BLaER1 (cell line): ENCODE data around the gene PCDH15.

ENCODE experiments used
- H3K27ac ChIP-seq: shearing (Covaris generic); formaldehyde crosslinking; 2 replicates; pipeline ENCODE4 v1.8.1; 2022
- H3K27me3 ChIP-seq: shearing (Covaris generic); formaldehyde crosslinking; 2 replicates; pipeline ENCODE4 v1.8.1; 2022
- H3K36me3 ChIP-seq: shearing (Covaris generic); formaldehyde crosslinking; 2 replicates; pipeline ENCODE4 v1.8.1; 2022
- H3K4me1 ChIP-seq: shearing (Covaris generic); formaldehyde crosslinking; 2 replicates; pipeline ENCODE4 v1.8.1; 2022
- H3K4me2 ChIP-seq: shearing (Covaris generic); formaldehyde crosslinking; 2 replicates; pipeline ENCODE4 v1.8.1; 2022
- H3K4me3 ChIP-seq: shearing (Covaris generic); formaldehyde crosslinking; 2 replicates; pipeline ENCODE4 v1.8.1; 2022
- H3K9ac ChIP-seq: shearing (Covaris generic); formaldehyde crosslinking; 2 replicates; pipeline ENCODE4 v1.8.1; 2022
- H3K9me3 ChIP-seq: shearing (Covaris generic); formaldehyde crosslinking; 2 replicates; pipeline ENCODE4 v1.8.1; 2022
- H4K20me1 ChIP-seq: shearing (Covaris generic); formaldehyde crosslinking; 2 replicates; pipeline ENCODE4 v1.8.1; 2022
- Cebpa-rat ChIP-seq: shearing (Covaris generic); IDR thresholded peaks from 2 replicates; pipeline ENCODE4 v1.8.1; 2022

The PCDH15 gene

GRCh38 chr10:54797636-54798321 lies 3.3 kb downstream of the PCDH15 start:
- Histone ChIP-seq H3K4me1 (no peaks in the 10 kb centered on the region), H3K4me2 (no peak overlapping the region), H3K36me3 (no peaks in the 10 kb centered on the region), H3K27me3 (no peaks in the 10 kb centered on the region), H3K9me3 (no peaks in the 10 kb centered on the region), H3K4me3 (no peak overlapping the region), H3K9ac (no peak overlapping the region), H3K27ac (no peak overlapping the region), H4K20me1 (no peaks in the 10 kb centered on the region)
- TF ChIP-seq Cebpa-rat, result no peak

GRCh38 chr10:54796881-54797280 lies 4.2 kb downstream of the PCDH15 start:
- TF ChIP-seq Cebpa-rat, result no peak

GRCh38 chr10:54776622-54777021 lies 24.4 kb downstream of the PCDH15 start:
- H3K36me3 ChIP-seq, result no peaks in the 10 kb centered on the region
- H3K4me3 ChIP-seq, result no peak overlapping the region
- no peaks in the 10 kb centered on the region for H3K4me1 ChIP-seq
- H3K4me2 ChIP-seq, result no peak overlapping the region
- no peaks in the 10 kb centered on the region for H4K20me1 ChIP-seq
- H3K27ac ChIP-seq, result no peak overlapping the region
- H3K27me3 ChIP-seq, result no peaks in the 10 kb centered on the region
- no peaks in the 10 kb centered on the region for H3K9me3 ChIP-seq
- no peak for TF ChIP-seq Cebpa-rat
- H3K9ac ChIP-seq, result no peak overlapping the region

More at GRCh38 chr10:54796881-54797280, 4.2 kb downstream of the PCDH15 start:
- H3K9ac ChIP-seq, result no peak overlapping the region
- H3K4me3 ChIP-seq, result no peak overlapping the region
- no peaks in the 10 kb centered on the region for H3K9me3 ChIP-seq
- no peaks in the 10 kb centered on the region for H3K4me1 ChIP-seq
- H3K4me2 ChIP-seq, result no peak overlapping the region
- no peaks in the 10 kb centered on the region for H4K20me1 ChIP-seq
- H3K27ac ChIP-seq, result no peak overlapping the region
- no peaks in the 10 kb centered on the region for H3K27me3 ChIP-seq
- H3K36me3 ChIP-seq, result no peaks in the 10 kb centered on the region

GRCh38 chr10:54772468-54773122 lies 28.4 kb downstream of the PCDH15 start:
- Histone ChIP-seq H3K4me2 (no peak overlapping the region), H4K20me1 (no peaks in the 10 kb centered on the region), H3K27ac (no peak overlapping the region), H3K9ac (no peak overlapping the region), H3K4me3 (no peak overlapping the region), H3K27me3 (no peaks in the 10 kb centered on the region), H3K9me3 (no peaks in the 10 kb centered on the region), H3K4me1 (no peaks in the 10 kb centered on the region), H3K36me3 (no peaks in the 10 kb centered on the region)
- no peak for TF ChIP-seq Cebpa-rat

GRCh38 chr10:54769051-54769450 lies 32.0 kb downstream of the PCDH15 start:
- Histone ChIP-seq H3K4me2 (no peak overlapping the region), H3K27me3 (no peaks in the 10 kb centered on the region), H3K36me3 (no peaks in the 10 kb centered on the region), H3K27ac (no peak overlapping the region), H3K9ac (no peak overlapping the region), H3K4me3 (no peak overlapping the region), H3K9me3 (no peaks in the 10 kb centered on the region), H3K4me1 (no peaks in the 10 kb centered on the region), H4K20me1 (no peaks in the 10 kb centered on the region)
- TF ChIP-seq Cebpa-rat, result no peak

- no peak for TF ChIP-seq Cebpa-rat
- no peaks in the 10 kb centered on the region for H3K36me3 ChIP-seq
- no peaks in the 10 kb centered on the region for H3K4me1 ChIP-seq
- H3K4me3 ChIP-seq, result no peak overlapping the region
- H3K4me2 ChIP-seq, result no peak overlapping the region
- H3K9me3 ChIP-seq, result no peaks in the 10 kb centered on the region
- no peaks in the 10 kb centered on the region for H4K20me1 ChIP-seq
- H3K27me3 ChIP-seq, result no peaks in the 10 kb centered on the region
- no peak overlapping the region for H3K9ac ChIP-seq
- no peak overlapping the region for H3K27ac ChIP-seq
Observed at GRCh38 chr10:54758791-54759190, 42.2 kb downstream of the PCDH15 start.

GRCh38 chr10:54749623-54750022 lies 51.4 kb downstream of the PCDH15 start:
- Histone ChIP-seq H3K27me3 (no peaks in the 10 kb centered on the region), H3K4me1 (no peaks in the 10 kb centered on the region), H3K27ac (no peak overlapping the region), H3K9me3 (no peaks in the 10 kb centered on the region), H3K4me2 (no peak overlapping the region), H3K9ac (no peak overlapping the region), H3K36me3 (no peaks in the 10 kb centered on the region), H4K20me1 (no peaks in the 10 kb centered on the region), H3K4me3 (no peak overlapping the region)
- TF ChIP-seq Cebpa-rat, result no peak

GRCh38 chr10:54745436-54745835 lies 55.6 kb downstream of the PCDH15 start:
- no peaks in the 10 kb centered on the region for H3K27me3 ChIP-seq
- no peaks in the 10 kb centered on the region for H3K4me1 ChIP-seq
- no peak overlapping the region for H3K4me2 ChIP-seq
- H3K9me3 ChIP-seq, result no peaks in the 10 kb centered on the region
- no peaks in the 10 kb centered on the region for H4K20me1 ChIP-seq
- no peaks in the 10 kb centered on the region for H3K36me3 ChIP-seq
- H3K27ac ChIP-seq, result no peak overlapping the region
- no peak overlapping the region for H3K9ac ChIP-seq
- H3K4me3 ChIP-seq, result no peak overlapping the region
- no peak for TF ChIP-seq Cebpa-rat

GRCh38 chr10:54742416-54742815 lies 58.6 kb downstream of the PCDH15 start:
- TF ChIP-seq Cebpa-rat, result no peak
- H3K9ac ChIP-seq, result no peak overlapping the region

GRCh38 chr10:54728511-54728910 lies 72.5 kb downstream of the PCDH15 start:
- no peaks in the 10 kb centered on the region for H3K9me3 ChIP-seq

More at GRCh38 chr10:54742416-54742815, 58.6 kb downstream of the PCDH15 start:
- H3K4me1 ChIP-seq, result no peaks in the 10 kb centered on the region
- H3K4me3 ChIP-seq, result no peak overlapping the region
- H3K36me3 ChIP-seq, result no peaks in the 10 kb centered on the region
- H3K4me2 ChIP-seq, result no peak overlapping the region
- H4K20me1 ChIP-seq, result no peaks in the 10 kb centered on the region
- no peaks in the 10 kb centered on the region for H3K9me3 ChIP-seq
- no peaks in the 10 kb centered on the region for H3K27me3 ChIP-seq
- H3K27ac ChIP-seq, result no peak overlapping the region

More at GRCh38 chr10:54728511-54728910, 72.5 kb downstream of the PCDH15 start:
- H3K27me3 ChIP-seq, result no peaks in the 10 kb centered on the region
- H3K9ac ChIP-seq, result no peak overlapping the region
- H3K4me2 ChIP-seq, result no peak overlapping the region
- no peaks in the 10 kb centered on the region for H3K36me3 ChIP-seq
- H4K20me1 ChIP-seq, result no peaks in the 10 kb centered on the region
- no peak overlapping the region for H3K4me3 ChIP-seq
- H3K4me1 ChIP-seq, result no peaks in the 10 kb centered on the region
- TF ChIP-seq Cebpa-rat, result no peak
- H3K27ac ChIP-seq, result no peak overlapping the region
